Activated CD8-positive, alpha-beta memory T cell treated with anti-CD3 and anti-CD28 coated beads, Interleukin-2, amount 50 U/mL, for 48 hours (primary cell): ENCODE data around the gene HBG2.
"Not testable (repeated sequence)": the region's sequence is repeated elsewhere in the genome, so short reads cannot be mapped to it uniquely, and the experiment has no call there.

Experiments
- DNase-seq: peaks from one replicate; pipeline ENCODE4 v3.0.0-alpha.2; 2020

The HBG2 gene

DNA sequence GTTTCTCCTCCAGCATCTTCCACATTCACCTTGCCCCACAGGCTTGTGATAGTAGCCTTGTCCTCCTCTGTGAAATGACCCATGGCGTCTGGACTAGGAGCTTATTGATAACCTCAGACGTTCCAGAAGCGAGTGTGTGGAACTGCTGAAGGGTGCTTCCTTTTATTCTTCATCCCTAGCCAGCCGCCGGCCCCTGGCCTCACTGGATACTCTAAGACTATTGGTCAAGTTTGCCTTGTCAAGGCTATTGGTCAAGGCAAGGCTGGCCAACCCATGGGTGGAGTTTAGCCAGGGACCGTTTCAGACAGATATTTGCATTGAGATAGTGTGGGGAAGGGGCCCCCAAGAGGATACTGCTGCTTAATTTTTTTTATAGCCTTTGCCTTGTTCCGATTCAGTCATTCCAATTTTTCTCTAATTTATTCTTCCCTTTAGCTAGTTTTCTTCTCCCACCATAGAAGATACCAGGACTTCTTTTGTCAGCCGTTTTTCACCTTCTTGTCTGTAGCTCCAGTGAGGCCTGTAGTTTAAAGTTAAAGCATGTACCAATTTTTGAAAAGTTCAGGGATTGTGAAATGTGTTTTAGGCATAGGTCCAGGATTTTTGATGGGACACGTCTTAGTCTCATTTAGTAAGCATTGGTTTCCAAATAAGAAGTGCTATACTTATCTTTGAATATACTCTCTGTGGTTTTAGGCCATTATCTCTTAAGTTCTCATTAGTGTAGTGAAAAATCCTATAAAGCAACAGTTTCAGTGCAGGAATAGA, at the start of gene HBG2:
TSS of gene HBG2 (minus strand) at position 136 of the 768 bp plus-strand sequence. CDS start at position 83, 53 bp downstream.
- not testable (repeated sequence) for DNase-seq

DNA sequence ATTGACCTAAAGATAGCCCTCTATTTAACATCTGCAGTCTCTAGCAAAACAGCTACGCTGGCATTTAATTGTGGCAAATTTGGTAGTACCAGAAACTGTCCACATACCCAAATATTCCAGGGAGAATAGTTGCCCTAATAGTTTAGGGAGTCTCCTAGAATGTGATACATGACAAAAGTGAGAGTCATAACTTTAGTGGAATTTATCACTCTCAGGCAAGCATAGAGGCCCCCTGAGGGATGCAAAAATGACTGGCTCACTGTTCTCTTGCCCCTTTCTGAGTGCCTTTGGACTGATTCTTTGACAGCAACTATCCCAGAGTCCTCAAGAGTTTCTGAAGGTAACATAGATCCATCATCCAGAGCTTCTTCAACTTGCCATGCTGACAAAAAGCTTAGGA, 49.5 kb upstream of the HBG2 start:
- DNase-seq, result no peak

DNA sequence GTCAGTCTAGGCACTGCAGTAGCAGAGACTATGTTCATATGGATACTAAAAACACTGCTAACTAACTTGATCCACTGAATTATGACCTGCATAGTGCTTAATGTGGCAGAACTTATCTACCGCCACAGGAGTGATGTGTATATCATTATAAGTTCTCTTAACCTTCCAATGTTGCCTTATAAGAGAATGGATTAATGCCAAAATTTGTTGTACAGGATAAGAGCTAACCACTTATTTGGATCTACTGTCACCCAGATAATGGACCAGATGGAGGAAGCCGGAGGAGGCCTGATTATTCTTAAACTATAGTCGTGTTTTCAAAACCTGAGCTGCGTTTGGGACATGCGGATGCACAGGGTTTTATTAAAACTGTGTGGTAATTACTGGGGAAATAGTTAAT, 49.0 kb upstream of the HBG2 start:
- no peak for DNase-seq

DNA sequence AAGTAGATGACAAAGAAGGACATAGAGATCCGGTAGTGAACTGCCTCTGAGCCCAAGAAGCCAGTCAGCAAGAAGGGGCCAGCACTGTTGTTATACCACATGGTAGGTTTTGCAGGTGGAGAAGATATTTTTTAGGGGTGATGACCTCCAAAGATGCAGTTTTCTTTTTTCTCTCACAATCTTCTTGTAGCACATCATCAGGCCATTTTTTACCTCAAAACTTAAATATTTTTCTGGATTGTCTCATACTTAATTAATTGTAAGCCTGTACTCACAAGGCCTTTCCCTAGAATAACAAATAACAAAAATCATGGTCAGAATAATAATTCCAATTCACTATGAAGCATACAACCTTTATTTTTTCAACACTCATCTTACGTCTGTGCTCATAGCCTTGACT, 47.3 kb upstream of the HBG2 start, which contains the start of gene OR51B4:
TSS of gene OR51B4 (minus strand) at position 101 of the 400 bp plus-strand sequence. CDS start at position 101, 0 bp downstream.
- no peak for DNase-seq

DNA sequence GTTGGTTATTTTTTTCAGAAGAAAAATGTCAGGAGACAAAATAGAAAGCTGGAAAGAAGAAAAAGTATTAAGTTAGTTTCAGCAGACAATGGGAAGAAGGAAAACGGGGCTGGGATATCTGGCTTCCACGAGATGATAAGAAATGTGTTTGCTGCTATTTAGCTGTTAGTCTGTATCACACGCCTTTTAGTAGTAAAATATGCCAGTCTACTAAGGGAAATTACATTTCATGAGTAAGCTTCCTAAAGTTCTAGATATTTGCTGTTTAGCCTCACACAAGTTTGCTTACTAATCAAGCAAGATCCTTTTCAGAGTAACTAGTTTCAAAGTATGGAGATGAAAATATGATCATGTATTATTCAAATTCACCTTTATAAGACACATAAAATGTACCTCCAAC, 45.7 kb upstream of the HBG2 start:
- no peak for DNase-seq

DNA sequence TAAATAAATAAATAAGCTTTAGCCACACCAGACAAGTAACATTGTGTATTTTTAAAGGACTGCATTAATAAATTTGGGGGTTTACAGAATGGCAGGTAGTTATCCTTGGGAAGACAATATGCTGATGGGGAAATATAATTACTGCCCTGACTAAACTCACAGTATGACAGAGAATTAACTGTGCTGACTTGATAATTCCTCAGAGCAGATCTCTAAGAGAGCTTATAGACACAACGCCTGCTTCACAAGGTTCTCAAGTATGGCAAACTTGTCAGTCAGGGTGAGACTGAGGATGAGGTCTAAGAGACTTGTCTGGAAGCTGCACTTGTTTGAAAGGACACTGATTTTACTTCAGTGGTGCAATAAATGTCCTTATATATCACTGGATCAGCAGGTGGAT, 43.9 kb upstream of the HBG2 start:
- no peak for DNase-seq

DNA sequence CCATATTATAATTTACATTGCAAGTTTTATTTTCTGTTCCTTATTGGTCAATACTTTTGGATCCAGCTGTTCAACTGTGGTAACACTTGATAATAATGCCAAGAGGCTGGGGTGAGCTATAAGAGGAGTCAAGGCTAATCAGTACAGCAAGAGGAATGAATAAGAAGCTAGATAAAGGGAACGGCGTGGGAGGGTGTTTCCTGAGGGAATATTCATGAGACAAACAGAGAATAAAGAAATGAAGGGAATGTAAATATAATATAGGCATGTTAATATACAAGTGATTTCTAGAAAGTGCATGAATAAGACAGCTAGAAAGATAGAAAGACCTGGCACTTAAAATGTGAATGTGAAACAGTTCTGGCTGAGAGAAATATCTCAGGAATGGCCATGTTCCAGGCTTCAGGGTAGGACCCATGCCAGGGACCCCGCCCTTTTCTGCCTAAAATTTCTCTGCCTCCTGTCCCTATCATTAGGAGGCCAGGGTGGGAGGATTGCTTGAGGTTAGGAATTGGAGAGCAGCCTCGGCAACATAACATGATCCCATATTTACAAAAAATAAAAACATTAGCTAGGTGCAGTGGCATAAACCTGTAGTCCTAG, 43.2 kb upstream of the HBG2 start:
- no peak for DNase-seq

DNA sequence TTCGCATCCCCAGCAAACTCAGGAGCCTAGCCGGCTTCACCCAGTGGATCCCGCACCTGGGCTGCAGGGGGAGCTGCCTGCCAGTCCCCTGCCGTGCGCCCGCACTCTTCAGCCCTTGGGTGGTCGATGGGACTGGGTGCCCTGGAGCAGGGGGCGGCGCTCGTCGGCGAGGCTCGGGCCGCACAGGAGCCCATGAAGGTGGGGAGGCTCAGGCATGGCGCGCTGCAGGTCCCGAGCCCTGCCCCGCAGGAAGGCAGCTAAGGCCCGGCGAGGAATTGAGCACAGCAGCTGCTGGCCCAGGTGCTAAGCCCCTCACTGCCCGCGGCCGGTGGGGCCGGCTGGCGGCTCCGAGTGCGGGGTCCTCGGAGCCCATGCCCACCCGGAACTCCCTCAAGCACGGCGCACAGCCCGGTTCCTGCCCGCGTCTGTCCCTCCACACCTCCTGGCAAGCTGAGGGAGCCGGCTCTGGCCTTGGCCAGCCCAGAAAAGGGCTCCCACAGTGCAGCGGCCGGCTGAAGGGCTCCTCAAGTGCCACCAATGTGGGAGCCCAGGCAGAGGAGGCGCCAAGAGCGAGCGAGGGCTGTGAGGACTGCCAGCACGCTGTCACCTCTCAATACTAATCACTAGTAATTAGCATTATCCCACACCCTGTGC, 39.9 kb upstream of the HBG2 start:
- not testable (repeated sequence) for DNase-seq

DNA sequence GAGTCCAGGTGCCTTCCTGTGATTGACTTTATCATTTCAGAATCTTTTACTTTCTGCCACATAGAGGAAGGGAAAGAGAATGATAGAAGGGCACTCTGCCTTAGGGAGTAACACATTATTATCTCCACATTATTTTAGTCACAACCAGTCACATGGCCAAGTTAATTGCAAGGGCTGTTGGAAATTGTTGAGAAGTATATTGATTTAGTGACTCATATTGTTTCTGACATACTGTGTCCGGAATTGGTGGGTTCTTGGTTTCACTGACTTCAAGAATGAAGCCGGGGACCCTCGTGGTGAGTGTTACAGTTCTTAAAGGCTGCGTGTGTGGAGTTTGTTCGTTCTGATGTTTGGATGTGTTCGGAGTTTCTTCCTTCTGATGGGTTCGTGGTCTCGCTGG, 38.4 kb upstream of the HBG2 start:
- DNase-seq, result no peak

DNA sequence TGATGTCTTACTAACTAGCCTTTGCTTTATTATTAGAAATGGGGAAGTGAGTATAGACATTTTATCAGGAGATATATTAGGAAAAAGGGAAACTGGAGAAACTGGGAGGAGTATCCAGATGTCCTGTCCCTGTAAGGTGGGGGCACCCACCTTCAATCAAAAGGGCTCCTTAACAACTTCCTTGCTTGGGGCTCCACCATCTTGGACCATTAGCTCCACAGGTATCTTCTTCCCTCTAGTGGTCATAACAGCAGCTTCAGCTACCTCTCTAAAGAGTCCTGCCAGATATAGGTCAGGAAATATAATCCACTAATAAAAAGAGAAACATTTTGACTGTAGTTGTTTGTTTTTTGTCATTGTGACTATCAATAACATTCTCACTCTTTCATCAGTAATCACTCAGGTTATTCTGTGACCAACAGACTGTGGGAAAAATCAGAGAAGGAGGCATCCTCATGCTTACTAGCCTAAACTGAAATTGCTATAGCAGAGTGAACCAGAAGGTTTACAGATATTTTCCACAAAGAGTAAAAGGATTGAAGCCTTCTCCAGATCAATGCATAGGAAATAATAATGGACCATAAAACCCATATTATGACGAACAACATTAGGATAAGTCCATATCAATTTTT, 36.7 kb upstream of the HBG2 start:
- no peak for DNase-seq

DNA sequence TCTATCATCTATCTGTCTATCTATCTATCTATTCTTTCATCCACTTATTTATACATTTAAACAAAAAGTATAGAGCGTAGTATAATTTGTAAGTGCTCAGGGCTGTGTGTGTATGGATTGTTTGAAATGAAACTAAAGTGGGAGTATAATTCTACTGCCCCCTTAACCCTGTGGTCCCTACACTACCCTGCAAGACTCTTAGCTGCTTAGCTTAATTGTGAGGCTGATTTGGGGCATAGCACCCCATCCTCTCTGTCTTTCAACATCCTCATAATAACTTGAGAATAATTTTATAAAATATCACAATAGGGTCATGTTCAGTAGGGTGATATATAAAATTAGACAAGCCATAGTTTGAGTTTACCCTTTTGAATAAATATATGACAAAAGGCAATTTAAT, 35.5 kb upstream of the HBG2 start:
- no peak for DNase-seq

DNA sequence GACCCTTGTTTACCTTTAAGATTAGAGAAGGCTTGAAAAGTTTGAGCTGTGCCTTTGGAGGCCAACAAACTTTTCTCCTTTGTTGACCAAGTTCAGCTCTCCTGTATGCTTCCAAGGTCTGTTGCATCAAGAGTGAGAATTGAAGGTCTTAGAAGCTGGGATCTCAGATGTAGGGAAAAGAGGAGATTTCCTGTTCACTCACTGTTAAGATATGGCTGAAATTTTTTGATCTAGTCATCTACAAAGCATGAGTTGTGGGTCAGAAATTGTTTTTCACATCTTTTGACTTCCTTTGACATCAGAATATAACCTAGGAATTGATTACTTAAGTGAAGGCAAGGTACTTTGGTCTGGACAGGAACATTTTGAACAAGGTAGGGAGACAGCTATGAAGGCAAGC, 35.1 kb upstream of the HBG2 start:
- no peak for DNase-seq

DNA sequence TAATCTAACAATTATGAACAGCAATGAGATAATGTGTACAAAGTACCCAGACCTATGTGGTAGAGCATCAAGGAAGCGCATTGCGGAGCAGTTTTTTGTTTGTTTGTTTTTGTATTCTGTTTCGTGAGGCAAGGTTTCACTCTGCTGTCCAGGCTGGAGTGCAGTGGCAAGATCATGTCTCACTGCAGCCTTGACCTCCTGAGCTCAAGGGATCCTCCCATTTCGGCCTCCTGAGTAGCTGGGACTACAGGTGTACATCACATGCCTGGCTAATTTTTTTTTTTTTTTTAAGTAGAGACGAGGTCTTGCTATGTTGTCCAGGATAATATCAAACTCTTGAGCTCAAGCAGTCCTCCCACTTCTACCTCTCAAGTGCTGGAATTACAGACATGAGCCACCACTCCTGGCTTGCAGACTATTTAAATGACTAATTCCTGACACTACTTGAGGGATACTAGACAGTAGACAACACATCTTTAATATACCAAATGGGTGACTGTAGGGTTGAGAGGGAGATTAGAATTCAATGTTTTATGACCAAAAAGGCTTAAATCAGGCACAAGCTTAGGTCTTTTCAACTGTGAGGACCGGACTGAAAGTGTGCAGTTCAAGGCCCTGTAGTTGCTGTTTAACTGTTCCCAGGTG, 34.4 kb upstream of the HBG2 start:
- no peak for DNase-seq

DNA sequence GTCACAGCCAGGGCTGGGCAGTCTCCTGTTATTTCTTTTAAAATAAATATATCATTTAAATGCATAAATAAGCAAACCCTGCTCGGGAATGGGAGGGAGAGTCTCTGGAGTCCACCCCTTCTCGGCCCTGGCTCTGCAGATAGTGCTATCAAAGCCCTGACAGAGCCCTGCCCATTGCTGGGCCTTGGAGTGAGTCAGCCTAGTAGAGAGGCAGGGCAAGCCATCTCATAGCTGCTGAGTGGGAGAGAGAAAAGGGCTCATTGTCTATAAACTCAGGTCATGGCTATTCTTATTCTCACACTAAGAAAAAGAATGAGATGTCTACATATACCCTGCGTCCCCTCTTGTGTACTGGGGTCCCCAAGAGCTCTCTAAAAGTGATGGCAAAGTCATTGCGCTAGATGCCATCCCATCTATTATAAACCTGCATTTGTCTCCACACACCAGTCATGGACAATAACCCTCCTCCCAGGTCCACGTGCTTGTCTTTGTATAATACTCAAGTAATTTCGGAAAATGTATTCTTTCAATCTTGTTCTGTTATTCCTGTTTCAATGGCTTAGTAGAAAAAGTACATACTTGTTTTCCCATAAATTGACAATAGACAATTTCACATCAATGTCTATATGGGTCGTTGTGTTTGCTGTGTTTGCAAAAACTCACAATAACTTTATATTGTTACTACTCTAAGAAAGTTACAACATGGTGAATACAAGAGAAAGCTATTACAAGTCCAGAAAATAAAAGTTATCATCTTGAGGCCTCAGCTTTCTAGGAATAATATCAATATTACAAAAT, 33.7 kb upstream of the HBG2 start:
- no peak for DNase-seq

DNA sequence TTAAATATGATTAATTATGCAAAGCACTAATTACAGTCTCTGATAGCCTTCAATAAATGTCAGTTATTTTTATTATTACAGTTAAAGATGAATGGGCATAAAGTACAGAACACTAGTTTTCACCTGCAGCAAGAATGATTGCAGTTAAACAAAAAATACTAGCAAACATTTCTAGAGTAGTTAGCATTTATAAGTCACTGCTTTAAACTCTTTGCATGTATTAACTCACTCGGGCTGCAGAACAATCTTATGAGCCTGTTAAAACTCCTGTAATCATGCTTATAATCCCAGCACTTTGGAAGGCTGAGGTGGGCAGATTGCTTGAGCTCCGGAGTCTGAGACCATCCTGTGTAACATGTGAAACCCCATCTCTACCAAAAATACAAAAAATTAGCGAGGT, 32.3 kb upstream of the HBG2 start:
- DNase-seq, result no peak

DNA sequence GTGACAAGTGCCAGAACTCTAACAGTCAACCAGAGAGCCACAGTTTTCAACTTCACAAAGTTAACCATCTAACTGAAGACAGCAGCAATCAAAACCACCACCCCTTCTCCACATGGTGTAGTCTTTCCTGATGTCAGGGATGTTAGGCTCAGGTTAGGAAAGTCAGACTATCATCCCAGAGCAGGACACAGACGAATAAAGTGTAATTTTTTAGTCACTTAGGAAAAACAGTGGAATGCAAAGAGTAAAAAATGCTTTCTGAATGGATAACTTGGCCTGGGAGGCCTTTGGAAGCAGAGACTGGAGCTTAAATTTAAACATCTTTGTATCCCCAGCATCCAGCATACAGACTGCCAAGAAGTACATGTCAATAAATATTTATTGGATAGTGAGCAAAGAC, 31.8 kb upstream of the HBG2 start:
- DNase-seq, result no peak

DNA sequence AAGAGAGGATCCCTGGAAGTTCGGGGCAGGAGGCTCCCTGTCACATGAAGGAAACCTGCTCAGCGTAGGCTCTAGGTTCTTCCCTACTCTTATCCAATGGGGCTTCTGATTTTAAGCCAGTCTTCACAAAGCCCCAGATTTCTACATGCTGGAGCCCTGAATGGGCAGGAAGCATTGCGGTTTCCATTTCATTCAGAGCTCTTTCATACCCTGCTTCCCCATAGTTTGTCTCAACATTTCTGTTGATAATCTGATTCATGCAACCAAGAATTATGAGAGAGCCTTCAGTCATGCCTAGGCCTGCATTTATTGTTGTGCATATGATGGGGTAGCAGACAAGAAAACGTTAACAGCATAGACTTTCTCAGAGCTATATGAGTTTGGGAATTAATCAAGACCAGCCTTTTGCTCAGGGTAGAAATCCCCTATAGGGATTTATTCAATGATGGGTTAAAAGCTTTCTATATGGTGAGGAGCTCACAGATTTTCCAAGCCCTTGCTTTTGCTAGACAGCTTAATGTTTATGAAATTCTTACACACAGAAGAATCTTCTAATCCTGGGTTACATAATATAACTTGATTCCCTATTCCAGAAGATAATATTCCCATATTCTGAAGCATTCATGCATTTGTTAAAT, 31.2 kb upstream of the HBG2 start:
- no peak for DNase-seq

DNA sequence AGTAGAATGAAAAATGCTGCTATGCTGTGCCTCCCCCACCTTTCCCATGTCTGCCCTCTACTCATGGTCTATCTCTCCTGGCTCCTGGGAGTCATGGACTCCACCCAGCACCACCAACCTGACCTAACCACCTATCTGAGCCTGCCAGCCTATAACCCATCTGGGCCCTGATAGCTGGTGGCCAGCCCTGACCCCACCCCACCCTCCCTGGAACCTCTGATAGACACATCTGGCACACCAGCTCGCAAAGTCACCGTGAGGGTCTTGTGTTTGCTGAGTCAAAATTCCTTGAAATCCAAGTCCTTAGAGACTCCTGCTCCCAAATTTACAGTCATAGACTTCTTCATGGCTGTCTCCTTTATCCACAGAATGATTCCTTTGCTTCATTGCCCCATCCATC, 30.1 kb upstream of the HBG2 start:
- DNase-seq, result no peak

DNA sequence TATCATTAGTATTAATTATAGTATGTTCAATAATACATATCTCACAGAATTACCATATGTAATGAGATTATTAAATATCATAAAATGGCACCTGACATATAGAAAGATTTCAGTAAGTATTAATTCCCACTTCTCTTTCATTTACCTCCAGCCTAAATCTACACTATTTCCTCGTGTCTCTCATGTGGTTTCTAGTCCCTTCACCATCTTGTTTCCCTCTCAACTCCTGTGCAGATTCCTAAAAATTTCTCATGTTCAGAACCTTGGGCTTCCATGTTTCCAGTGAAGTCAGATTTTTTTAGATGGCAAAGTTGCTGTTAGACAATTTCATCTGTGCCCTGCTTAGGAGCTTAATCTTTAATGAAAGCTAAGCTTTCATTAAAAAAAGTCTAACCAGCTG, 29.3 kb upstream of the HBG2 start:
- DNase-seq, result no peak

DNA sequence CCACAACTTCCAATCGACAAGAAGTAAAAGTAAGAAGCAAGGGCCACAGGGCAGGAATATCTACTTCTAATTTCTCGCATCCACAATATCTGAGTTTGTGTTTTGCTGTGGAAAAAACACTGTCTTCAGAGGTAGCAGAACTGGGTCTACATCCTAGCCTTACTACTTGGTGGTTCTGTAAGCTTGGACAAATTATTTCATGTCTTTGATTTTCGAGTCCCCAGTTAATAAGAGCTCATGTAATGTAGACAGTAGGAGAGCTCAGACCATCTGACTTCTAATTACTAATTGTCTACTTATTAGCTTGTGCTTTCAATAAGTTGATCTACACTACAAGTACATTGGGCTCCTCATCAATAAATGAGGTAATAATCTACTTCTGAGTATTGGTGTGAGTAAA, 28.5 kb upstream of the HBG2 start:
- DNase-seq, result no peak

DNA sequence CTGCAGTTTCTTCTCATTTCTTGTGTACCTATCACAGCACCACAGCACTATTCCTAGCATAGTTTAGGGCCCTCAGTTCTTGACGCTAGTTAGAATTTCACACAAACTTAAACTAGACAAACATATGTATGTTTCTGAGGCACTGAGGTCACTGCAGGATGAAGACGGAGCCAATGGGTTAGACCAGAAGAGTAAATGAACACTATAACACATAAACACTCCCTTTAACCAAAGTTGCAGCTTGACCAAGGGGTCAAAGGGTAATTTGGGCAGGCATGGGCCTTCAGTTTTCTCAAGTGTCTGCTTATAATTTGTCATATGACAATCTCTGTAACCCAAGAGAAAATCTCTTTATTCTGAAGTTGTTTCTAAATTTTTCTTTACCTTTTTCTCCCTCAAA, 28.0 kb upstream of the HBG2 start:
- no peak for DNase-seq

DNA sequence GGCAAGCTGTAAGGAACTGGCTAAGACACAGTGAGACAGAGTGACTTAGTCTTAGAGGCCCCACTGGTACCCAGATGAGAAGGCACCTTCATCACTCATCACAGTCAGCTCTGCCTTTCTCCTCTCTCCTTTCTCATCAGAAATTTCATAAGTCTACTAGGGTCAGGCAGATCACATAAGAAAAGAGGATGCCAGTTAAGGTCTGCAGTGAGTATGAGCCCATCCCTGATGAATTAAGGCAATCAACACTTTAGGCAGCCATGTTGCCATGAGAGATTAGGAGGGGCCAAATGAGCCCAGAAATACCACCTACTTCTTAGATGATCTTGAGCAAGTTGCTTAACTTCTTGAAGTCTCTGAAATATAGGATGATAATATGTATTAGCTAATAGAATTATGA, 27.0 kb upstream of the HBG2 start:
- no peak for DNase-seq
